ENCODE measurements around the gene RPS14. TPM values are rescaled to one million over a fixed set of nuclear protein-coding genes. Genes with fewer than 3 reads are reported as not detected.

RPS14 gene
- total and polyA plus RNA-seq, 9 of the 15 experiments (the other 6 are each of a cell fraction or from before 2014, with no cell fraction given) = 1,824 to 5,983 (median 3,017) TPM

DNA sequence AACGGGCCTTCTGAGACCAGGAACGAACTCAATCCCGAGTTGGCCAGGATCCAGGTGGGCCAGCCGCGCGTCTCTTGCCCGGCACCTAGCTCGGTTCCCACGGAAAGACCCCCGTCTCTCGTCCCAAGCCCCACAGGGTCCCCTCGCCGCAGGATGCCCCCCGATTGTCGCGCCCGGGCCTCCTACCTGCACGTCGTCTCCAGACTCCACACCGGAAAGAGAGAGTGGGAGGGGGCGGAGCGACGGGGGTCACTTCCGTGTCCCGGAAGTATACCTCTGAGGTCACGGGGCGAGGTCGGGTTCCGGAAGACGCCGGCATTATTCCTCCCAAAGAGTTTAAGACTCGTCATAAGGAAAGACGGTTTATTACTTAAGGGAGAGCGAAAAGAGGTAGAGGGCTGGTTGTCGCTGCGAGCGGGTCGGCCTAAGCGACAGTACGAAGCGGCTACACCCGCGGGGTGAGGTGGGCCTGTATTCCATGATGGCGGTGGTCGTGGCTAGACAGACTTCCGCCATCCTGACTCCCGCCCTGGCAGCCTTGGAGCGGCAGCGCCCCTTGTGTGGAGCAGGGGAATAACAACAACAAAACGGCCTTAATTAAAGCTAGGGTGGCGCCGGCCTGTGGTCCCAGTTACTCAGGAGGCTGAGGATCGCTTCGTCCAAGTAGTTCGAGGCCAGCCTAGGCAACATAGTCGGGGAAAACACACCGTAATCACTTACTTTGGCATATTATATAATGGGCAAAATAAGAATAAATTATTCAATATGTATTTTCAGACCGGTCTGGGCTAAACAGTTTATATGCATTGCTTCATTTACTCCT is at the start of gene RPS14 (continued):
- TF ChIP-seq, protein P1, sequence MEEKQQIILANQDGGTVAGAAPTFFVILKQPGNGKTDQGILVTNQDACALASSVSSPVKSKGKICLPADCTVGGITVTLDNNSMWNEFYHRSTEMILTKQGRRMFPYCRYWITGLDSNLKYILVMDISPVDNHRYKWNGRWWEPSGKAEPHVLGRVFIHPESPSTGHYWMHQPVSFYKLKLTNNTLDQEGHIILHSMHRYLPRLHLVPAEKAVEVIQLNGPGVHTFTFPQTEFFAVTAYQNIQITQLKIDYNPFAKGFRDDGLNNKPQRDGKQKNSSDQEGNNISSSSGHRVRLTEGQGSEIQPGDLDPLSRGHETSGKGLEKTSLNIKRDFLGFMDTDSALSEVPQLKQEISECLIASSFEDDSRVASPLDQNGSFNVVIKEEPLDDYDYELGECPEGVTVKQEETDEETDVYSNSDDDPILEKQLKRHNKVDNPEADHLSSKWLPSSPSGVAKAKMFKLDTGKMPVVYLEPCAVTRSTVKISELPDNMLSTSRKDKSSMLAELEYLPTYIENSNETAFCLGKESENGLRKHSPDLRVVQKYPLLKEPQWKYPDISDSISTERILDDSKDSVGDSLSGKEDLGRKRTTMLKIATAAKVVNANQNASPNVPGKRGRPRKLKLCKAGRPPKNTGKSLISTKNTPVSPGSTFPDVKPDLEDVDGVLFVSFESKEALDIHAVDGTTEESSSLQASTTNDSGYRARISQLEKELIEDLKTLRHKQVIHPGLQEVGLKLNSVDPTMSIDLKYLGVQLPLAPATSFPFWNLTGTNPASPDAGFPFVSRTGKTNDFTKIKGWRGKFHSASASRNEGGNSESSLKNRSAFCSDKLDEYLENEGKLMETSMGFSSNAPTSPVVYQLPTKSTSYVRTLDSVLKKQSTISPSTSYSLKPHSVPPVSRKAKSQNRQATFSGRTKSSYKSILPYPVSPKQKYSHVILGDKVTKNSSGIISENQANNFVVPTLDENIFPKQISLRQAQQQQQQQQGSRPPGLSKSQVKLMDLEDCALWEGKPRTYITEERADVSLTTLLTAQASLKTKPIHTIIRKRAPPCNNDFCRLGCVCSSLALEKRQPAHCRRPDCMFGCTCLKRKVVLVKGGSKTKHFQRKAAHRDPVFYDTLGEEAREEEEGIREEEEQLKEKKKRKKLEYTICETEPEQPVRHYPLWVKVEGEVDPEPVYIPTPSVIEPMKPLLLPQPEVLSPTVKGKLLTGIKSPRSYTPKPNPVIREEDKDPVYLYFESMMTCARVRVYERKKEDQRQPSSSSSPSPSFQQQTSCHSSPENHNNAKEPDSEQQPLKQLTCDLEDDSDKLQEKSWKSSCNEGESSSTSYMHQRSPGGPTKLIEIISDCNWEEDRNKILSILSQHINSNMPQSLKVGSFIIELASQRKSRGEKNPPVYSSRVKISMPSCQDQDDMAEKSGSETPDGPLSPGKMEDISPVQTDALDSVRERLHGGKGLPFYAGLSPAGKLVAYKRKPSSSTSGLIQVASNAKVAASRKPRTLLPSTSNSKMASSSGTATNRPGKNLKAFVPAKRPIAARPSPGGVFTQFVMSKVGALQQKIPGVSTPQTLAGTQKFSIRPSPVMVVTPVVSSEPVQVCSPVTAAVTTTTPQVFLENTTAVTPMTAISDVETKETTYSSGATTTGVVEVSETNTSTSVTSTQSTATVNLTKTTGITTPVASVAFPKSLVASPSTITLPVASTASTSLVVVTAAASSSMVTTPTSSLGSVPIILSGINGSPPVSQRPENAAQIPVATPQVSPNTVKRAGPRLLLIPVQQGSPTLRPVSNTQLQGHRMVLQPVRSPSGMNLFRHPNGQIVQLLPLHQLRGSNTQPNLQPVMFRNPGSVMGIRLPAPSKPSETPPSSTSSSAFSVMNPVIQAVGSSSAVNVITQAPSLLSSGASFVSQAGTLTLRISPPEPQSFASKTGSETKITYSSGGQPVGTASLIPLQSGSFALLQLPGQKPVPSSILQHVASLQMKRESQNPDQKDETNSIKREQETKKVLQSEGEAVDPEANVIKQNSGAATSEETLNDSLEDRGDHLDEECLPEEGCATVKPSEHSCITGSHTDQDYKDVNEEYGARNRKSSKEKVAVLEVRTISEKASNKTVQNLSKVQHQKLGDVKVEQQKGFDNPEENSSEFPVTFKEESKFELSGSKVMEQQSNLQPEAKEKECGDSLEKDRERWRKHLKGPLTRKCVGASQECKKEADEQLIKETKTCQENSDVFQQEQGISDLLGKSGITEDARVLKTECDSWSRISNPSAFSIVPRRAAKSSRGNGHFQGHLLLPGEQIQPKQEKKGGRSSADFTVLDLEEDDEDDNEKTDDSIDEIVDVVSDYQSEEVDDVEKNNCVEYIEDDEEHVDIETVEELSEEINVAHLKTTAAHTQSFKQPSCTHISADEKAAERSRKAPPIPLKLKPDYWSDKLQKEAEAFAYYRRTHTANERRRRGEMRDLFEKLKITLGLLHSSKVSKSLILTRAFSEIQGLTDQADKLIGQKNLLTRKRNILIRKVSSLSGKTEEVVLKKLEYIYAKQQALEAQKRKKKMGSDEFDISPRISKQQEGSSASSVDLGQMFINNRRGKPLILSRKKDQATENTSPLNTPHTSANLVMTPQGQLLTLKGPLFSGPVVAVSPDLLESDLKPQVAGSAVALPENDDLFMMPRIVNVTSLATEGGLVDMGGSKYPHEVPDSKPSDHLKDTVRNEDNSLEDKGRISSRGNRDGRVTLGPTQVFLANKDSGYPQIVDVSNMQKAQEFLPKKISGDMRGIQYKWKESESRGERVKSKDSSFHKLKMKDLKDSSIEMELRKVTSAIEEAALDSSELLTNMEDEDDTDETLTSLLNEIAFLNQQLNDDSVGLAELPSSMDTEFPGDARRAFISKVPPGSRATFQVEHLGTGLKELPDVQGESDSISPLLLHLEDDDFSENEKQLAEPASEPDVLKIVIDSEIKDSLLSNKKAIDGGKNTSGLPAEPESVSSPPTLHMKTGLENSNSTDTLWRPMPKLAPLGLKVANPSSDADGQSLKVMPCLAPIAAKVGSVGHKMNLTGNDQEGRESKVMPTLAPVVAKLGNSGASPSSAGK (IDR thresholded peaks at IDR 0.05) = peak; percentile 39; the same call in 1 of the 2 replicates
- TF ChIP-seq, protein P2, sequence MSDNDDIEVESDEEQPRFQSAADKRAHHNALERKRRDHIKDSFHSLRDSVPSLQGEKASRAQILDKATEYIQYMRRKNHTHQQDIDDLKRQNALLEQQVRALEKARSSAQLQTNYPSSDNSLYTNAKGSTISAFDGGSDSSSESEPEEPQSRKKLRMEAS (CRISPR knock-in tag; IDR thresholded peaks at IDR 0.05) = peak; percentile 74
- TF ChIP-seq, protein P3, sequence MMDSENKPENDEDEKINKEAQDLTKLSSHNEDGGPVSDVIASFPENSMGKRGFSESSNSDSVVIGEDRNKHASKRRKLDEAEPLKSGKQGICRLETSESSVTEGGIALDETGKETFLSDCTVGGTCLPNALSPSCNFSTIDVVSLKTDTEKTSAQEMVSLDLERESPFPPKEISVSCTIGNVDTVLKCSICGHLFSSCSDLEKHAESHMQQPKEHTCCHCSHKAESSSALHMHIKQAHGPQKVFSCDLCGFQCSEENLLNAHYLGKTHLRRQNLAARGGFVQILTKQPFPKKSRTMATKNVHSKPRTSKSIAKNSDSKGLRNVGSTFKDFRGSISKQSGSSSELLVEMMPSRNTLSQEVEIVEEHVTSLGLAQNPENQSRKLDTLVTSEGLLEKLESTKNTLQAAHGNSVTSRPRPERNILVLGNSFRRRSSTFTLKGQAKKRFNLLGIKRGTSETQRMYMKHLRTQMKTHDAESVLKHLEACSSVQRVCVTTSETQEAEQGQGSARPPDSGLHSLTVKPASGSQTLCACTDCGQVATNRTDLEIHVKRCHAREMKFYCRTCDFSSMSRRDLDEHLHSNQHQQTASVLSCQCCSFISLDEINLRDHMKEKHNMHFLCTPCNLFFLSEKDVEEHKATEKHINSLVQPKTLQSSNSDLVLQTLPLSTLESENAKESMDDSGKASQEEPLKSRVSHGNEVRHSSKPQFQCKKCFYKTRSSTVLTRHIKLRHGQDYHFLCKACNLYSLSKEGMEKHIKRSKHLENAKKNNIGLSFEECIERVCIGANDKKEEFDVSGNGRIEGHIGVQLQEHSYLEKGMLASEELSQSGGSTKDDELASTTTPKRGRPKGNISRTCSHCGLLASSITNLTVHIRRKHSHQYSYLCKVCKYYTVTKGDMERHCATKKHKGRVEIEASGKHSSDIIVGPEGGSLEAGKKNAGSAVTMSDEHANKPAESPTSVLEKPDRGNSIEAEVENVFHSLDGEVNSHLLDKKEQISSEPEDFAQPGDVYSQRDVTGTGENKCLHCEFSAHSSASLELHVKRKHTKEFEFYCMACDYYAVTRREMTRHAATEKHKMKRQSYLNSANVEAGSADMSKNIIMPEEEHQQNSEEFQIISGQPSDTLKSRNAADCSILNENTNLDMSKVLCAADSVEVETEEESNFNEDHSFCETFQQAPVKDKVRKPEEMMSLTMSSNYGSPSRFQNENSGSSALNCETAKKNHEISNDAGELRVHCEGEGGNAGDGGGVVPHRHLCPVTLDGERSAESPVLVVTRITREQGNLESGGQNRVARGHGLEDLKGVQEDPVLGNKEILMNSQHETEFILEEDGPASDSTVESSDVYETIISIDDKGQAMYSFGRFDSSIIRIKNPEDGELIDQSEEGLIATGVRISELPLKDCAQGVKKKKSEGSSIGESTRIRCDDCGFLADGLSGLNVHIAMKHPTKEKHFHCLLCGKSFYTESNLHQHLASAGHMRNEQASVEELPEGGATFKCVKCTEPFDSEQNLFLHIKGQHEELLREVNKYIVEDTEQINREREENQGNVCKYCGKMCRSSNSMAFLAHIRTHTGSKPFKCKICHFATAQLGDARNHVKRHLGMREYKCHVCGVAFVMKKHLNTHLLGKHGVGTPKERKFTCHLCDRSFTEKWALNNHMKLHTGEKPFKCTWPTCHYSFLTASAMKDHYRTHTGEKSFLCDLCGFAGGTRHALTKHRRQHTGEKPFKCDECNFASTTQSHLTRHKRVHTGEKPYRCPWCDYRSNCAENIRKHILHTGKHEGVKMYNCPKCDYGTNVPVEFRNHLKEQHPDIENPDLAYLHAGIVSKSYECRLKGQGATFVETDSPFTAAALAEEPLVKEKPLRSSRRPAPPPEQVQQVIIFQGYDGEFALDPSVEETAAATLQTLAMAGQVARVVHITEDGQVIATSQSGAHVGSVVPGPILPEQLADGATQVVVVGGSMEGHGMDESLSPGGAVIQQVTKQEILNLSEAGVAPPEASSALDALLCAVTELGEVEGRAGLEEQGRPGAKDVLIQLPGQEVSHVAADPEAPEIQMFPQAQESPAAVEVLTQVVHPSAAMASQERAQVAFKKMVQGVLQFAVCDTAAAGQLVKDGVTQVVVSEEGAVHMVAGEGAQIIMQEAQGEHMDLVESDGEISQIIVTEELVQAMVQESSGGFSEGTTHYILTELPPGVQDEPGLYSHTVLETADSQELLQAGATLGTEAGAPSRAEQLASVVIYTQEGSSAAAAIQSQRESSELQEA (IDR thresholded peaks at IDR 0.05; ENCODE audit: low read depth) = 0 out of 2 replicates have a peak, but pooled peaks have one; percentile 26
- TF ChIP-seq CHD4 (IDR thresholded peaks at IDR 0.05; ENCODE audit: insufficient read depth, insufficient replicate concordance, low read depth, low read length, poor library complexity, severe bottlenecking) (no peak), MCM5 (IDR thresholded peaks at IDR 0.05; ENCODE audit: low read depth) (no peak)
